HG03159 (cell line): ENCODE data around the gene PIP5KL1.

Experiments used
- ATAC-seq: cut with Tn5 transposase; IDR thresholded peaks from one replicate; pipeline ENCODE4 v1.9.1; 2021; ENCODE audit warnings: mild to moderate bottlenecking, moderate library complexity; ENCODE audit not compliant: unreplicated experiment

Gene PIP5KL1

DNA sequence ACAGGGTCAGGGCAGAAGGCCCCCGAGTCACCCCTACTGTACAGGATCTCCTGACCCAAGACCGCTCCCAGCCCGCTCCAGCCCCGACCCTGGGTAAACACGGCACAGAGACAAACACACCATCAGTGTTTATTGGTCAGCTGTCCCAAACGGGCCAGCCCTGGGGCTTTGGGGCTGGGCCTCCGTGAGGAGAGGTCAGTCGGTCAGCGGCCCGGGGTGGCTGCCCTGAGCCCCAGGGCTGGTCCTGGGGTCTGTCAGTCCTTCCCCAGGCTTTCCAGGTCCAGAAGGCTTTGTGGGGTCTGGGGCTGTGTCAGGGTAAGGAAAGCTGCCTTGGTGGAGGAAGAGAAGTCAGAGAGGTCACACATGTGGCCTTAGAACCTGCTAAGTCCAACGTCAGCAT lies 4.4 kb upstream of the PIP5KL1 start:
- ATAC-seq: no peak

- ATAC-seq: no peak
Observed at GRCh38 chr9:127934248-127934647, 3.7 kb upstream of the PIP5KL1 start.

- peak; percentile 36 for ATAC-seq
Observed at GRCh38 chr9:127931092-127931881, 710 bp upstream of the PIP5KL1 start.

GRCh38 chr9:127929625-127929979 lies 975 bp downstream of the PIP5KL1 start:
- no peak for ATAC-seq

GRCh38 chr9:127928676-127929624 lies 1.6 kb downstream of the PIP5KL1 start:
- no peak for ATAC-seq

GRCh38 chr9:127927988-127928675 lies 2.4 kb downstream of the PIP5KL1 start:
- no peak for ATAC-seq

DNA sequence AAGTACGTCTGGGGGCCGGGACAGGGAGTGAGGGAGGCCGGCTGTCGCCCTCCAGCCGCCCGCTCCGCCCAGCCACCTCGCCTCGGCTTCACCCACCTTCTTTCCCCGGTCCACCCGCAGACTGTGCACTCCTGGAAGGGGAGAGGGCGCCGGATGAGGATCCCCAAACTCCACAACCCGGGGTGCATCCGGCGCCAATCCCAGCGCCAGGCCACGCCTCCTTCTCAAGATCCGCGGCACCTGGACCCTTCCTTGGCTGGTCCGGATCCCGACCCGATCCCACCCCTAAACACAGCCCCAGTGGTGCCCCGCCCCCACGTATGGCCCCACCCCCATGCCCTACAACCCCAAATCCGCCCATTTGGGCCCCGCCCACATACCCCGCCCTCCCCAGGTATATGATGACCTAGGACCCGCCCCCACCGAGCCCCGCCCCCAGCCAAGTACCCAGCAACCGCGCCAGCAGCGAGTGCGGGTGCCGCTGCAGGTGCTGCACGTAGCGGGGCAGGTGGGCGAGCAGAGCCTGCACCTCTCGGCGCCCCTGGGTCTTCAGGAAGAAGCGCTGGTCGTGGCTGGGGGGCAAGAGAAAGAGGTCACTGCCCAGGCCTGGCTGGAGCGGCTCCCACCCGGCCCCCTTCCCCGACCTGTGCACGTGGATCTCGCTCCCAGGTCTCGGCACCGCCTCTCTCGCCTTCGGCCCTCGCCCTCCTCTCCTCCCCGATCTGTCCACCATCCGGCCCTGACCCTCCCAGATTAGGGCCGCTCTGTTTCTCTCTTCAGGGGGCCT lies 3.2 kb downstream of the PIP5KL1 start:
- ATAC-seq: no peak

DNA sequence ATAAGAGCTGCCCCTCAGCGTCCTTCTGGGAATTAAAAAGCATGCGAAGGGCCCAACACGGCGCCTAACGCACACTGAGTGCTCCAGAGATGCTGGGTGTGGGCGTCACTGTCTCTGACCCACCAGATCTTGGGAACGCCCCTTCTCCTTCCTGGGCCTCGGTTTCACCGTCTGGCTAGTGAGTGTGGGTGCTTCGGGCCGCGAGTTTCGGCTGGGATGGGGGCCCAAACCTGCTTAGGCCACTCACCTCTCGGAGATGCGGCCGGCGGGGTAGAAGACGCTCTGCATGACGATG lies 3.7 kb downstream of the PIP5KL1 start:
- ATAC-seq: no peak

- ATAC-seq: no peak
Observed at GRCh38 chr9:127925959-127926905, 4.3 kb downstream of the PIP5KL1 start.

DNA sequence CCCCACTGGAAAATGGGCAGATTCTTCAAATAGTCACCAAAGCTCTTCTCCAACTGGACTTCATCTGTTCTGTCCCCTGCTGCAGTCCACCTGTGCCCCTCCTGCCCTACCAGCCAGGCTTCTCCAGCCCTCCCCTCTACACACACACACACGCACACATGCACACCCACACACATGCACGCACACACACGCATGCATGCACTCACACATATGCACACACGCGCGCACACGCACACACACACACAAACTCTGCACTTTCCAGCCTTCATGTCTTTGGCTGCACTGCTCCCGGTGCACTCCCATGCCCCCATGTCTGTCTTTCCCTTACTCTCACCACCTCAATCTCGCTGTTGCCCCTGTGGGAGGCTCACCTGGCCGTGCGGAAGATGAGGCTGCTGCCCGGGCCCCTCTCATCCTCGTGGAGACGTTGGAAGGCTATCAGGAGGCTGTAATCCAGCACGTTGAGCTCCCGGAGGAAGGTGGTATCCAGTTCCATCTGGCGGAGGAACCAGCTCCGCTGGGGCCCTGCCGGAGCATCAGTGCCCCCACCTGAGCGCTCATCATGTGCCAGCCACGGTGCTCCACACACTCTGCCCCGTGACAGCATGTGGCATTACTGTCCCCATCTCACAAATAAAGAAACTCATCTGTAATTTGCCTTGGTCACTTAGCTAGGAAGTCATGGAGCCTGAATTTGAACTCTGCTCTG lies 5.7 kb downstream of the PIP5KL1 start:
- no peak for ATAC-seq

DNA sequence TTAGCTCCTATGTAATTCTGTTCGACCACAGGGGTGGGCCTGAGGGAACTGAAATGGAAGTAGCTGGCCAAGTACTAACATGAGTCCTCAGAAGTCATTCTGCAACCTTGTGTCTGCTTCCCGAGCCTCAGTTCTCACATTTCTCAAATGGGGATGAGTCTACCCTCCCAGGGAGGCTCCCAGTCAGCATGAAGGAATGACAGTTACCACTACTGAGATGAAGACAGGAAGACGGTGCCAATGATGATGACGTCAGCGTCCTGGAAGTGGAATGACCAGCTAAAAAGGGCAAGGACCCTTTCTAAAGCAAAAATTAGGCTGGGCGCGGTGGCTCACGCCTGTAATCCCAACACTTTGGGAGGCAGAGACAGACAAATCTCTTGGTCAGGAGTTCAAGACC lies 6.8 kb downstream of the PIP5KL1 start:
- ATAC-seq: no peak

DNA sequence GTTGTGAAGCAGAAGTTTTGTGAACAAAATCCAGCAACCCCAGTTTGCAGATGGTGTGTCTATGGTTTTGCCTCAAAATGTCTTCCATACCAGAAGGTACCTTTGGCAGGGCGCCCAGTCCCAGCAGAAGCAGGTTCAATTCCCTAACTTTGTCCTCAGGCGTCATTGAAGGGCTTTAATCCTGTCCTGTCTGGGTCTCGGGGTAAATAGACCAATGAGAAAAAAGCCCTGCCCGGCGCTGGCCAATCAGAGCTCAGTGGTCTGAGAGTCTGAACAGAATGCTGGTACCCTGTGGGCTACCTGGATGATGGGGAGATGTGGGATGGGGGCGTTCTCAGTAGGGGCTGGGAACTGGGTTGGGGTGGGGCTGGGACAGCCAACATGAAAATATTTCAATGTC lies 7.5 kb downstream of the PIP5KL1 start:
- ATAC-seq: no peak

DNA sequence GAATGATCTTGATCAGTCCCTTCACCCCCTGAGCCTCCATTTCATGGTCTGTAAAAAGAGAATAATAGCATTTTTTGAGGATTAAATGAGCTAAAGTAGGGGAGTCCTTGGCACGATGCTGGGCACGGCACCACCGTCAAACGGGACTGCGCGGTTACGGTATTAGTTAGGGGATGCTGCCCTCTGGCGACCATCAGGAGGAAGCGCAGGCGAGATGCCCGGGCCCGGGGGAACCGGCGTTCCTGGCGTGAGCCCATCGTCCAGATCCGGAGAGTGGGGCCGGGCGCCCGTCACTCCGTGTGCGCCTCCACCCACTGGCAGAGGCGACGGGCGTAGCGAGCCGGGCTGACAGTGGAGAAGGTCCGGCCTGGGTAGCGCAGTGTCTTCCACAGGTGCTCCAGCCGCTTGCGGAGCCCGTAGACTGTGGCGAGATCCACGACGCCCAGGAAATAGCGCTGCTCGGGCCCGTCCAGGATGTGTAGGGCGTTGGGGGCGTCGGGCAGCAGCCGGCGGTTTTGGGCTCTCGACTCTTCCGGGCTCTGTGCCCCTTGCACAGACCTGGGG lies 8.9 kb downstream of the PIP5KL1 start:
- ATAC-seq: no peak

DNA sequence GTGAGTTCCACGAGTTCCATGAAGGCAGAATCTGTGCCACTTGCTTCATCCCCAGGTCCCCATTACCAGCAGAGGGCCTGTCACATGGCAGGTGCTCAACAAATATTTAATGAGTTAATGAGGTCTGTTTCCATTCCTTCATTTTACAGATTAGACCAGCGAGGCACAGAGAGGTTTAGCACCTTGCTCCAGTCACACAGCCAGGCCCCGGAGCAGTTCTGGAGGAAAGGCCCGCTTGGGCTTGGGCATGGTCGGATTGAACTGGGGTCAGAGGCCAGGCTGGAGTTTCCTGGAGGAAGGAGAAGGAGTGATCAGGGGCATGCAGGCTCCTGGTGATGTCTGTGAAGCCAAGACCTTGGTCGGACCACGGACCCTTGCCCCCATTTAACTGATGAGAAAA lies 9.8 kb downstream of the PIP5KL1 start:
- ATAC-seq: no peak

DNA sequence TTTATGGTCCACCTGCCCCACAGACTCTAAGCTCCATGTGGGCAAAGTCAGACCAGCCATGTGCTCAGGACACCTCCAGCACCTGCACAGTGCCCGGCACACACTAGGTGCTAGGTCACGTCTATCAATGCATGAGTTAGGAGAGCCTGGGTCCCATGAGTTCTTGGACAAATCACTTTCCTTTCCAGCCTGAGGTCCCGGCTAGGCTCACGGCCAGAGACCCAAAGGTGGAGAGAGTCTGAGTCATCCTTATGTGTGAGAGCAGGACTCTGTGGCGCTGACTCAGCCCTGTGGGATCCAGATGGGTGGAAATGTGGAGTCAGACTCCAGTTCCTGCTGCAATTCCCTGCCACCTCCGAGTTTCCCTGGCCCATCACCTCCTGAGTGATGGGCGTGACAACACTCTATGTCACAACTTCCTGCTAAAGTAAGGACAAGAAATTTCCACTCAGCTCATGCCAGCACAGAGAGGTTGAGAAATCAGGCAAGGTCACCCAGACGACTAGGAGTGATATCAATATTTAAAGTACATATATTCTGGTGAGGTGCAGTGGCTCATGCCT lies 11.2 kb downstream of the PIP5KL1 start:
- ATAC-seq: no peak

- no peak for ATAC-seq
Observed at GRCh38 chr9:127918183-127919107, 12.1 kb downstream of the PIP5KL1 start.

DNA sequence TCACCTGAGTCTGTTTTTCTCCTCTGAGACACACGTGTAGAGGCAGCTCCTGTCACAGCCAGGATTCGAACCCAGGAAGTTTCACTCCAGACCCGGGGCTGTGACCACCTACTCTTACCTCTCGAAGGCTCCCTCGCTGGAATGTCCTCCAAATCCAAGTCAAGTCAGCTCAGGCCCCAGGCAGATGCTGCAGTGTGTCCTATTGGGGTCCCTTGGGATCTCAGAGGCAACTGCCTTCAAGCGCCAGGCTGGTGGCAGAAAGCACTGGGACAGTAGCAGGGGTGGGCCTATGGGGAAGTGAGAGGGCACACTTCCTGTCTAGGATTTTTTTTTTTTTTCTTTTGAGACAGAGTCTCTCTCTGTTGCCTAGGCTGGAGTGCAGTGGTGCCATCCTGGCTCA lies 13.0 kb downstream of the PIP5KL1 start:
- no peak for ATAC-seq
